Vagina (tissue), 2 donors: Measurements from ENCODE around the gene COL8A2. TPM values are rescaled to one million over a fixed set of nuclear protein-coding genes. Genes with fewer than 3 reads are reported as not detected.

Experiments used
- DNase-seq, 2 donors: peaks; one replicate each; pipeline ENCODE4 v3.0.0-alpha.2; 2017; ENCODE audit errors: extremely low spot score in 2 of 2
- H3K27ac ChIP-seq: fragments of 200-600 bp; sonication (generic); one replicate; pipeline ENCODE4 v1.5.1; 2019
- H3K27me3 ChIP-seq: fragments of 200-600 bp; sonication (generic); one replicate; pipeline ENCODE4 v1.5.1; 2019
- H3K36me3 ChIP-seq, 2 donors: fragments of 200-600 bp; sonication (generic); one replicate each; pipeline ENCODE4 v1.5.1; 2017 to 2019
- H3K4me1 ChIP-seq: fragments of 200-600 bp; sonication (generic); one replicate; pipeline ENCODE4 v1.5.1; 2019
- H3K4me3 ChIP-seq, 2 donors: fragments of 200-600 bp; sonication (generic); 1 replicate in 1 of 2; 2 replicates in 1 of 2; pipeline ENCODE4 v1.5.1; 2016 to 2019
- H3K9me3 ChIP-seq: fragments of 200-600 bp; sonication (generic); one replicate; pipeline ENCODE4 v1.5.1; 2019
- CTCF ChIP-seq, 3 experiments: fragments of 450-650 bp in 2 of 3; fragments of 200-600 bp in 1 of 3; sonication (generic) in 1 of 3; IDR thresholded peaks; one replicate each; pipeline ENCODE4 v1.5.1; 2017 to 2019; ENCODE audit warnings: antibody characterized with exemption in 3 of 3, mild to moderate bottlenecking in 2 of 3, moderate library complexity in 2 of 3
- POLR2A ChIP-seq, 2 donors: fragments of 450-650 bp; IDR thresholded peaks; one replicate each; pipeline ENCODE4 v1.6.1; 2017; ENCODE audit warnings: antibody characterized with exemption in 2 of 2, mild to moderate bottlenecking in 2 of 2, moderate library complexity in 2 of 2
- POLR2AphosphoS5 ChIP-seq, 2 donors: sonication (generic); formaldehyde crosslinking; IDR thresholded peaks; one replicate each; pipeline ENCODE4 v1.9.0; 2017; ENCODE audit warnings: antibody characterized with exemption in 2 of 2, mild to moderate bottlenecking in 2 of 2, low read depth in 1 of 2; ENCODE audit not compliant: insufficient read depth in 1 of 2
- intact Hi-C: fragments of 100-400 bp; cut with DNase I; formaldehyde crosslinking; loops from one replicate; pipeline ENCODE4 v1.15.1; 2023
- total RNA-seq: library from RNA; depleted of rRNA; stranded (reverse); fragments of >200 nt; gene quantifications from one replicate; pipeline ENCODE4 v1.2.3, GENCODE V29; 2016

COL8A2 gene
- total RNA-seq, 1 donor from 2014 or later: 6.4 TPM

DNA sequence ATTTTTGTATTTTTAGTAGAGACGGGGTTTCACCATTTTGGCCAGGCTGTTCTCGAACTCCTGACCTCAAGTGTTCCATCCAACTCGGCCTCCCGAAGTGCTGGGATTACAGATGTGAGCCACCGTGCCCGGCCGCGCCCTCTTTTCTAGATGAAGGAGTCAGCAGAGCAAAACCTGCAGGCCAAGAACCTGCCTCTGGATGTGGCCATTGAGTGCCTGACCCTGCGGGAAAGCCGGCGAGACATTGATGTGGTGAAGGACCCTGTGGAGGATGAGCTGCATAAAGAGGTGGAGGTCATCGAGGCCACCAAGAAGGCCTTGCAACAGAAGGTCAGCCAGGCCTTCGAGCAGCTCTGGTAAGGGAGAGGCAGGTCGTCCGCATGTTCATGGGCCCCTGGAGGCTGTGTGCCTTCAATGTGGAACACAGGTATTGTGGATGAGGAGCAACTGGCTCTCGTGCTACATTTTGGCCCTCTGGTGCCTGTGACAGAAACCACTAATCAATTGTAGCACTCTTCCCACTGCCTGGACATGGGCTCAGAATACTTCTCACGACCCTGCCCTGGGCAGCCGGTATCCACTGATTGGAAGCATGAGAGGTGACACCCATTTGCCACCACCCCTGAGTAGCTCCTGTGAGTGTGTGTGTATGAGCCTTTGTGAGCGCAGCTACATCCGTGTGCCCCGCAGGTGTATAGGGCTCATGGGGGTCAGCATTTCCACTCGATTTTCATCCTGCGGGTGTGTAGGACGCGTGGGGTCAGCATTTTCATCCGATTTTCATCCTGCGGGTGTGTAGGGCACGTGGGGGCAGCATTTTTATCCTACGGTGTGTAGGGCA is 39.1 kb downstream of the COL8A2 start:
- Histone ChIP-seq H3K36me3 (no peaks in the 10 kb centered on the region), H3K27me3 (no peaks in the 10 kb centered on the region), H3K4me3 (no peak overlapping the region), H3K9me3 (no peaks in the 10 kb centered on the region), H3K4me1 (peaks cover 37% of the 10 kb centered on the region), H3K27ac (no peak overlapping the region)
- intact Hi-C loops: no loop called here
- DNase-seq: no peak
- TF ChIP-seq CTCF (IDR thresholded peaks at IDR 0.05) (no peak), POLR2AphosphoS5 (IDR thresholded peaks at IDR 0.05; ENCODE audit: insufficient read depth in 1 of 2, low read depth in 1 of 2) (no peak), POLR2A (IDR thresholded peaks at IDR 0.05) (no peak)

DNA sequence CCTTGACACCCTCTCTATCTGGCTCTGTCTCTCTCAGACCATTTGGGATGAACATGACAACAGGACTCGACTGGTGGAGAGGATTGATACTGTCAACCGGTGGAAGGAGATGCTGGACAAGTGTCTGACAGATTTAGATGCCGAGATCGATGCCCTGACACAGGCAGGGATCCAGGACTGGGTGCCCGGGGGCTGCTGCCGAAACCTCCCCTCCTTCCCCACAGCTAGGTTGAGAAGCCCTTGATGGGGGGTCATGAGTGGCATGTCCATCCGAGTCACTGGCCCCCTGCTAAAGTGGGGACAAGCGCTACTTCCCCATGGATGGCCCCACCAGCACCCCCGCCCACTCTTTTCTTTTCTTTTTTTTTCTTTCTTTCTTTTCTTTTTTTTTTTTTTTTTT is 39.9 kb downstream of the COL8A2 start:
- Histone ChIP-seq H3K36me3 (no peaks in the 10 kb centered on the region), H3K4me3 (no peak overlapping the region), H3K27ac (no peak overlapping the region), H3K9me3 (no peaks in the 10 kb centered on the region), H3K27me3 (no peaks in the 10 kb centered on the region), H3K4me1 (peaks cover 30% of the 10 kb centered on the region)
- TF ChIP-seq POLR2A (IDR thresholded peaks at IDR 0.05): no peak
- no peak for TF ChIP-seq CTCF (IDR thresholded peaks at IDR 0.05)
- no peak for TF ChIP-seq POLR2AphosphoS5 (IDR thresholded peaks at IDR 0.05; ENCODE audit: insufficient read depth in 1 of 2, low read depth in 1 of 2)
- intact Hi-C loops: no loop called here
- DNase-seq: no peak

DNA sequence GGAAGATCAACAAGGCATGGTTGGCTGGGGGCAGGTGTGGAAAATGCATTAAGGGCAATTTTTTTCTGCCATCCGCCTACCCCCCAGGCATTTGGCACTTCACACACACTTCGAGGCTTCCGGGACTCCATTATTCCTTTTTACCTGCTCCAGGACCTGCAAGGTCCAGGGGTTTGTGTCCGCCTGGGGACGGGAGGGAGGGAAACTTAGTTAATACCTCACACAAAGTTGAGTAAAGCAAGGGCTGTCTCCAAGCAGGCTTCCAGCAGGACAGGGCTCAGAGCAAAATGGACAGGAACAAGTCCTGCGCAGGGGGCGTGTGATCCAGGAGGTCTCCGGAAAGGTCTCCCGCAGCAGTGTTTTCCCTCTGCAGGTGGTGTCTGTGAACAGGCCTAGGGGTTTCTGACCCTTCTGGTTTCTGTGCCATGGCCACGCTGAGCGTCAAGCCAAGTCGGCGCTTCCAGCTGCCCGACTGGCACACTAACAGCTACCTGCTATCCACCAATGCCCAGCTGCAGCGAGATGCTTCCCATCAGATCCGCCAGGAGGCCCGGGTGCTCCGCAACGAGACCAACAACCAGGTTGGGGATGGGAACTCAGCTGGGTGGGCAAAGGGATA is 40.4 kb downstream of the COL8A2 start:
- Histone ChIP-seq H3K36me3 (no peaks in the 10 kb centered on the region), H3K4me1 (peaks cover 24% of the 10 kb centered on the region), H3K27ac (no peak overlapping the region), H3K4me3 (peak overlapping the region; percentile 49 to 55), H3K9me3 (no peaks in the 10 kb centered on the region), H3K27me3 (no peaks in the 10 kb centered on the region)
- TF ChIP-seq POLR2A (IDR thresholded peaks at IDR 0.05): no peak
- intact Hi-C loops: loop anchor here (5.0 kb wide), 1 partner anchor 157 kb away; no protein-coding TSS in a partner anchor
- no peak for DNase-seq

DNA sequence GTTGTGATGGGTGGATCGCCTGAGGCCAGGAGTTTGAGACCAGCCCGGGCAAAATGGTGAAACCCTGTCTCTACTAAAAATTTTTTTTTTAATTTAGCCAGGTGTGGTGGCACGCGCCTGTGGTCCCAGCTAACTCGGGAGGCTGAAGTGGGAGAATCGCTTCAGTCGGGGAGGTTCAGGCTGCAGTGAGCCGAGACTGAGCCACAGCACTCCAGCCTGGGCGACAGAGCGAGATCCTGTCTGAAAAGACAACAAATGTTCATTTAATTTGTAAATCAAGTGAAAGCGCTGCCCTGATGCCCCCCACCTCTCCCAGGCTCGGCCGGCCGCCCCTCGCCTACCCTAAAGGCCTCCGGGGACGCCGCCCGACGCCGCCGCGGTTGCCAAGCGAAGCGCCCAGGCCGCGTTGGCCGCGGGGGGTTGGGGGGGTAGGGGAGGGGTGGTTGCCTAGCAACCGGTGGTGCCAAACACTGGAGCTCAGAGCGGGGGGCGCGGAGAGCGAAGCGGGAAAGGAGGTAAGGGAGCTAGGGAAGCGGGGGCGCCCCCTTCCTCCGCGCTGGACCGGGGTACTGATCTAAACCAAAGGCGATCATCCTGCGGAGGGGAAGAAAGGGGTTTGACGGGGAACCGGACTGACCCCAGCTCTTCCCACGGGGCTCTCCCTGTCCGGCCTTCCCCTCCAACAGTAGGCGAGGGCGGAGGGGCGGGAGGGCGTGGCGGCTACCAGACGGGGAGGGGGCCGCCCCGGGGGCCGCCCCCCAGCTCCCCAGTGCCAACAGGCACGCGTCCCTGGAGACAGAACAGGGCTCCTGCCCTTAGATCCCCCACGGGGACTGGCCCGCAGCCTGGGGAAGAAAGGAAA is 41.2 kb downstream of the COL8A2 start, which contains the start of gene TEKT2:
TEKT2 (plus strand) TSS at position 460 of the 862 bp plus-strand sequence. CDS start 828 bp downstream, outside the sequence.
- H3K4me3 ChIP-seq: peak within 1 kb of the TSS; percentile 49 to 55
- H3K9me3 ChIP-seq: no peaks in the 10 kb centered on the region
- no peaks in the 10 kb centered on the region for H3K27me3 ChIP-seq
- intact Hi-C loops: loop anchor here (5.0 kb wide), 1 partner anchor 157 kb away; no protein-coding TSS in a partner anchor
- no peak for DNase-seq
- H3K27ac ChIP-seq: no peak within 1 kb of the TSS
- H3K4me1 ChIP-seq: peaks cover 20% of the 10 kb centered on the region
- no peak for TF ChIP-seq CTCF (IDR thresholded peaks at IDR 0.05)
- no peak for TF ChIP-seq POLR2A (IDR thresholded peaks at IDR 0.05)
- TF ChIP-seq POLR2AphosphoS5 (IDR thresholded peaks at IDR 0.05; ENCODE audit: insufficient read depth in 1 of 2, low read depth in 1 of 2): no peak
- H3K36me3 ChIP-seq: no peaks in the 10 kb centered on the region

- TF ChIP-seq POLR2A (IDR thresholded peaks at IDR 0.05): no peak
- no peak for TF ChIP-seq POLR2AphosphoS5 (IDR thresholded peaks at IDR 0.05; ENCODE audit: insufficient read depth in 1 of 2, low read depth in 1 of 2)
- TF ChIP-seq CTCF (IDR thresholded peaks at IDR 0.05): no peak
- no peak overlapping the region for H3K4me3 ChIP-seq
- H3K27me3 ChIP-seq: no peaks in the 10 kb centered on the region
- no peaks in the 10 kb centered on the region for H3K9me3 ChIP-seq
- no peak overlapping the region for H3K27ac ChIP-seq
- no peaks in the 10 kb centered on the region for H3K36me3 ChIP-seq
- peaks cover 17% of the 10 kb centered on the region for H3K4me1 ChIP-seq
- no peak for DNase-seq
- intact Hi-C loops: loop anchor here (5.0 kb wide), 1 partner anchor 156 kb away; no protein-coding TSS in a partner anchor
Measured at GRCh38 chr1:36083219-36083618, 41.8 kb downstream of the COL8A2 start.
